GM12878 (cell line): ENCODE measurements around the gene AMN1. TPM values are rescaled to one million over a fixed set of nuclear protein-coding genes. Genes with fewer than 3 reads are reported as not detected.

ENCODE experiments used
- ATAC-seq: fragments of 200-7000 bp; cut with Tn5 transposase; 3 replicates; pipeline ENCODE4 v1.9.1; 2020; ENCODE audit warnings: mild to moderate bottlenecking, moderate library complexity
- BruUV-seq: library from RNA; stranded (reverse); fragments of 400-500 nt; replicated peaks from 2 replicates; lab custom pipeline; 2021; lab: Mats Ljungman, UMichigan
- CTCF ChIA-PET: fragments of 300-600 bp; sonication (Branson Sonifier 250); formaldehyde crosslinking; extraction: SDS; loops from one replicate; lab custom pipeline; 2021; ENCODE audit warnings: inconsistent platforms; lab: Yijun Ruan, JAX
- POLR2A ChIA-PET: fragments of 350-600 bp; formaldehyde crosslinking; extraction: SDS; loops from one replicate; lab custom pipeline; 2021; ENCODE audit warnings: inconsistent platforms; lab: Charles Lee
- RAD21 ChIA-PET: fragments of 300-600 bp; sonication (Branson Sonifier 250); formaldehyde crosslinking; loops from one replicate; lab custom pipeline; 2023; ENCODE audit warnings: antibody characterized with exemption; ENCODE audit not compliant: unreplicated experiment; lab: Charles Lee
- SMC1A ChIA-PET: fragments of 300-600 bp; sonication (Branson Sonifier 250); formaldehyde crosslinking; loops from one replicate; lab custom pipeline; 2023; ENCODE audit not compliant: unreplicated experiment, uncharacterized antibody; lab: Charles Lee
- DNase-seq: peaks from one replicate; pipeline ENCODE4 v3.0.0-alpha.2; 2011; ENCODE audit warnings: low read depth, low spot score
- FAIRE-seq: peaks from 3 replicates; lab custom pipeline; 2011; peaks lifted over from hg19 to GRCh38; lab: Jason Lieb, UNC
- H2AFZ ChIP-seq: 2 replicates; pipeline ENCODE4 v1.6.0; 2011; ENCODE audit warnings: low read depth, low read length, control low read depth; ENCODE audit not compliant: control insufficient read depth
- H3K27ac ChIP-seq: 2 replicates; pipeline ENCODE4 v1.5.1; 2011; ENCODE audit warnings: control low read depth; ENCODE audit not compliant: control insufficient read depth, insufficient read depth
- H3K27me3 ChIP-seq, 2 experiments: replicated peaks in 1 of 2; 2 replicates each; pipeline versions ENCODE4 v1.6.0 to v1.6.1; 2011; ENCODE audit warnings: low read length in 1 of 2; ENCODE audit not compliant: control insufficient read depth in 2 of 2, insufficient read depth in 2 of 2
- H3K36me3 ChIP-seq, 2 experiments: 2 replicates each; pipeline ENCODE4 v1.5.1; 2011; ENCODE audit warnings: low read length in 1 of 2; ENCODE audit not compliant: control insufficient read depth in 2 of 2, insufficient read depth in 2 of 2
- H3K4me1 ChIP-seq: 2 replicates; pipeline ENCODE4 v1.6.1; 2011; ENCODE audit warnings: mild to moderate bottlenecking, low read length, moderate library complexity, mixed read lengths; ENCODE audit not compliant: control insufficient read depth, insufficient read depth
- H3K4me2 ChIP-seq: 2 replicates; pipeline ENCODE4 v1.6.0; 2011; ENCODE audit warnings: control low read depth; ENCODE audit not compliant: control insufficient read depth, insufficient read depth
- H3K4me3 ChIP-seq: fragments of 200-600 bp; sonication (generic); 2 replicates; pipeline ENCODE4 v1.5.1; 2016
- H3K79me2 ChIP-seq: 2 replicates; pipeline ENCODE4 v1.6.0; 2011; ENCODE audit warnings: low read length; ENCODE audit not compliant: control insufficient read depth, insufficient read depth
- H3K9ac ChIP-seq: 2 replicates; pipeline ENCODE4 v1.8.0; 2011; ENCODE audit warnings: low read length, control low read depth, mixed read lengths; ENCODE audit not compliant: control insufficient read depth, insufficient read depth
- H3K9me3 ChIP-seq: replicated peaks from 3 replicates; pipeline ENCODE4 v1.5.1; 2011; ENCODE audit warnings: mild to moderate bottlenecking, low read length; ENCODE audit not compliant: control insufficient read depth, insufficient read depth
- H4K20me1 ChIP-seq: 2 replicates; pipeline ENCODE4 v1.6.0; 2011; ENCODE audit not compliant: control insufficient read depth, insufficient read depth
- BCL11A ChIP-seq: IDR thresholded peaks from 2 replicates; pipeline ENCODE4 v1.6.1; 2011; ENCODE audit warnings: low read depth, low read length
- BRCA1 ChIP-seq: IDR thresholded peaks from 2 replicates; pipeline ENCODE4 v1.6.1; 2011; ENCODE audit warnings: low read depth, low read length, improper control_type of control experiment
- CBX5 ChIP-seq: sonication (generic); IDR thresholded peaks from 2 replicates; pipeline ENCODE4 v1.6.1; 2016; ENCODE audit warnings: low read depth, moderate library complexity, mild to moderate bottlenecking, inconsistent platforms
- JUNB ChIP-seq: IDR thresholded peaks from 2 replicates; pipeline ENCODE4 v1.6.1; 2016; ENCODE audit warnings: antibody characterized with exemption, mild to moderate bottlenecking
- LARP7 ChIP-seq: fragments of 450-650 bp; IDR thresholded peaks from 2 replicates; pipeline ENCODE4 v1.6.1; 2017; ENCODE audit warnings: mild to moderate bottlenecking
- PAX8 ChIP-seq: fragments of 450-650 bp; IDR thresholded peaks from 2 replicates; pipeline ENCODE4 v1.6.1; 2017; ENCODE audit warnings: mild to moderate bottlenecking, moderate library complexity
- POLR2AphosphoS5 ChIP-seq: IDR thresholded peaks from 2 replicates; pipeline ENCODE4 v1.6.1; 2011; ENCODE audit warnings: mild to moderate bottlenecking, low read length, inconsistent platforms
- RUNX3 ChIP-seq: IDR thresholded peaks from 2 replicates; pipeline ENCODE4 v1.6.1; 2012; ENCODE audit warnings: low read length, inconsistent platforms
- SMAD1 ChIP-seq: fragments of 450-650 bp; IDR thresholded peaks from 2 replicates; pipeline ENCODE4 v1.6.1; 2018; ENCODE audit warnings: mild to moderate bottlenecking, low read depth; ENCODE audit not compliant: partially characterized antibody
- SUZ12 ChIP-seq: fragments of 200-600 bp; sonication (generic); IDR thresholded peaks from one replicate; pipeline ENCODE4 v1.6.1; 2018; ENCODE audit warnings: antibody characterized with exemption, mild to moderate bottlenecking; ENCODE audit not compliant: unreplicated experiment
- YBX1 ChIP-seq: fragments of 450-650 bp; IDR thresholded peaks from 2 replicates; pipeline ENCODE4 v1.6.1; 2016; ENCODE audit warnings: antibody characterized with exemption
- YY1 ChIP-seq: IDR thresholded peaks from 2 replicates; pipeline ENCODE4 v1.6.1; 2011; ENCODE audit warnings: low read depth, mild to moderate bottlenecking, low read length
- ZNF384 ChIP-seq: IDR thresholded peaks from 2 replicates; pipeline ENCODE4 v1.6.1; 2012; ENCODE audit warnings: low read depth, mild to moderate bottlenecking, low read length, improper control_type of control experiment, borderline replicate concordance
- ZZZ3 ChIP-seq: IDR thresholded peaks from 2 replicates; pipeline ENCODE4 v1.6.1; 2011; ENCODE audit warnings: low read depth; ENCODE audit not compliant: control insufficient read depth, insufficient read length
- WGBS: methylation state at CpG from one replicate; pipeline ENCODE4 v1.1.6; 2016; ENCODE audit warnings: low lambda C conversion rate; ENCODE audit not compliant: insufficient replicate concordance, insufficient coverage; ENCODE audit errors: missing lambda C conversion rate; 5-methylcytosine and 5-hydroxymethylcytosine counted together
- in situ Hi-C: fragments of 300-500 bp; cut with MboI; formaldehyde crosslinking; loops from 9 replicates; pipeline ENCODE4 v1.14.3; 2018; ENCODE audit warnings: mixed read lengths
- intact Hi-C: fragments of 100-400 bp; cut with micrococcal nuclease; formaldehyde crosslinking; loops from one replicate; pipeline ENCODE4 v1.14.2; 2022; ENCODE audit not compliant: unreplicated experiment
- polyA plus RNA-seq, 11 experiments: library from polyadenylated mRNA; depleted of rRNA in 4 of 11; unstranded in 6 of 11; stranded (reverse) in 5 of 11; fragments of >200 nt; fragmentation: Nextera tagmentation in 4 of 11; fragmentation: Illumina TruSeq in 1 of 11; extraction: Ambion mirVana in 4 of 11; extraction: Trizol in 1 of 11; gene quantifications; 1 replicate in 1 of 11; 2 replicates in 10 of 11; pipeline versions ENCODE4 v1.2.1 to v1.2.3, GENCODE V29; 2011 to 2016; ENCODE audit warnings: inconsistent platforms in 2 of 11, missing spikeins in 2 of 11, low read depth in 1 of 11
- total RNA-seq, 4 experiments: library from RNA; depleted of rRNA in 3 of 4; stranded (reverse); fragments of >200 nt in 3 of 4; fragmentation: Illumina TruSeq in 1 of 4; extraction: Trizol in 1 of 4; gene quantifications; 2 replicates each; pipeline versions ENCODE4 v1.2.1 to v1.2.3, GENCODE V29; 2013 to 2021
- TF ChIP-seq, protein P1 (sequence below): fragments of 450-650 bp; IDR thresholded peaks from 2 replicates; pipeline ENCODE4 v1.6.1; 2017; ENCODE audit warnings: mild to moderate bottlenecking, low read depth, inconsistent platforms; ENCODE audit not compliant: poor library complexity, severe bottlenecking
- TF ChIP-seq, protein P2 (sequence below): fragments of 450-650 bp; IDR thresholded peaks from 2 replicates; pipeline ENCODE4 v1.6.1; 2017; ENCODE audit warnings: mild to moderate bottlenecking, moderate library complexity
- TF ChIP-seq, protein P3 (sequence below): fragments of 450-650 bp; IDR thresholded peaks from 2 replicates; pipeline ENCODE4 v1.6.1; 2017; ENCODE audit warnings: antibody characterized with exemption, mild to moderate bottlenecking, moderate library complexity

The AMN1 gene
- total and polyA plus RNA-seq, 10 of the 15 experiments (the other 5 are each of a cell fraction or from before 2014, with no cell fraction given), result 5.4 to 19.3 (median 9.3) TPM

GRCh38 chr12:31756977-31757420, 28.2 kb upstream of the AMN1 start:
- Histone ChIP-seq H3K36me3 (no peaks in the 10 kb centered on the region), H3K4me3 (no peak overlapping the region), H4K20me1 (no peaks in the 10 kb centered on the region), H3K9ac (no peak overlapping the region), H3K4me2 (no peak overlapping the region), H3K4me1 (peaks cover 9% of the 10 kb centered on the region), H3K27me3 (no peaks in the 10 kb centered on the region), H2AFZ (no peak overlapping the region; the same call in 1 of the 2 replicates), H3K27ac (no peak overlapping the region), H3K79me2 (no peaks in the 10 kb centered on the region), H3K9me3 (no peaks in the 10 kb centered on the region; the same call in 2 of the 3 replicates)
- ChIA-PET SMC1A (interaction anchor here (0.6 to 1.4 kb wide), 6 partner anchors 28 to 112 kb away, joined by 3 to 5 read pairs (median 4); partner anchors contain the start of gene AMN1), RAD21 (interaction anchor here (0.6 to 1.5 kb wide), 5 partner anchors 12 to 172 kb away, joined by 3 to 5 read pairs (median 3); no protein-coding TSS in a partner anchor), POLR2A (interaction anchor here (0.6 to 0.7 kb wide), 3 partner anchors 10 to 77 kb away, joined by 4 to 11 read pairs (median 6); no protein-coding TSS in a partner anchor), CTCF (interaction anchor here (0.5 kb wide), 1 partner anchor 120 kb away, joined by 3 read pairs; no protein-coding TSS in a partner anchor)
- DNase-seq (no peak), ATAC-seq (peak; percentile 33), FAIRE-seq (no peak)
- 0% methylated on average over 1 of the region's 1 CpG for WGBS
- no TSS peak for BruUV-seq
- in situ Hi-C loops (no loop called here), intact Hi-C loops (no loop called here)
- TF ChIP-seq CBX5 (no peak), ZNF384 (no peak), JUNB (0 out of 2 replicates have a peak, but pooled peaks have one; percentile 9), PAX8 (no peak), ZZZ3 (no peak), YY1 (no peak), RUNX3 (peak; percentile 15; the same call in 1 of the 2 replicates), BRCA1 (no peak), YBX1 (no peak), SUZ12 (no peak), POLR2AphosphoS5 (no peak), BCL11A (no peak), LARP7 (no peak), SMAD1 (no peak)
- TF ChIP-seq, protein P1, sequence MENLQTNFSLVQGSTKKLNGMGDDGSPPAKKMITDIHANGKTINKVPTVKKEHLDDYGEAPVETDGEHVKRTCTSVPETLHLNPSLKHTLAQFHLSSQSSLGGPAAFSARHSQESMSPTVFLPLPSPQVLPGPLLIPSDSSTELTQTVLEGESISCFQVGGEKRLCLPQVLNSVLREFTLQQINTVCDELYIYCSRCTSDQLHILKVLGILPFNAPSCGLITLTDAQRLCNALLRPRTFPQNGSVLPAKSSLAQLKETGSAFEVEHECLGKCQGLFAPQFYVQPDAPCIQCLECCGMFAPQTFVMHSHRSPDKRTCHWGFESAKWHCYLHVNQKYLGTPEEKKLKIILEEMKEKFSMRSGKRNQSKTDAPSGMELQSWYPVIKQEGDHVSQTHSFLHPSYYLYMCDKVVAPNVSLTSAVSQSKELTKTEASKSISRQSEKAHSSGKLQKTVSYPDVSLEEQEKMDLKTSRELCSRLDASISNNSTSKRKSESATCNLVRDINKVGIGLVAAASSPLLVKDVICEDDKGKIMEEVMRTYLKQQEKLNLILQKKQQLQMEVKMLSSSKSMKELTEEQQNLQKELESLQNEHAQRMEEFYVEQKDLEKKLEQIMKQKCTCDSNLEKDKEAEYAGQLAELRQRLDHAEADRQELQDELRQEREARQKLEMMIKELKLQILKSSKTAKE, result no peak
- TF ChIP-seq, protein P2, sequence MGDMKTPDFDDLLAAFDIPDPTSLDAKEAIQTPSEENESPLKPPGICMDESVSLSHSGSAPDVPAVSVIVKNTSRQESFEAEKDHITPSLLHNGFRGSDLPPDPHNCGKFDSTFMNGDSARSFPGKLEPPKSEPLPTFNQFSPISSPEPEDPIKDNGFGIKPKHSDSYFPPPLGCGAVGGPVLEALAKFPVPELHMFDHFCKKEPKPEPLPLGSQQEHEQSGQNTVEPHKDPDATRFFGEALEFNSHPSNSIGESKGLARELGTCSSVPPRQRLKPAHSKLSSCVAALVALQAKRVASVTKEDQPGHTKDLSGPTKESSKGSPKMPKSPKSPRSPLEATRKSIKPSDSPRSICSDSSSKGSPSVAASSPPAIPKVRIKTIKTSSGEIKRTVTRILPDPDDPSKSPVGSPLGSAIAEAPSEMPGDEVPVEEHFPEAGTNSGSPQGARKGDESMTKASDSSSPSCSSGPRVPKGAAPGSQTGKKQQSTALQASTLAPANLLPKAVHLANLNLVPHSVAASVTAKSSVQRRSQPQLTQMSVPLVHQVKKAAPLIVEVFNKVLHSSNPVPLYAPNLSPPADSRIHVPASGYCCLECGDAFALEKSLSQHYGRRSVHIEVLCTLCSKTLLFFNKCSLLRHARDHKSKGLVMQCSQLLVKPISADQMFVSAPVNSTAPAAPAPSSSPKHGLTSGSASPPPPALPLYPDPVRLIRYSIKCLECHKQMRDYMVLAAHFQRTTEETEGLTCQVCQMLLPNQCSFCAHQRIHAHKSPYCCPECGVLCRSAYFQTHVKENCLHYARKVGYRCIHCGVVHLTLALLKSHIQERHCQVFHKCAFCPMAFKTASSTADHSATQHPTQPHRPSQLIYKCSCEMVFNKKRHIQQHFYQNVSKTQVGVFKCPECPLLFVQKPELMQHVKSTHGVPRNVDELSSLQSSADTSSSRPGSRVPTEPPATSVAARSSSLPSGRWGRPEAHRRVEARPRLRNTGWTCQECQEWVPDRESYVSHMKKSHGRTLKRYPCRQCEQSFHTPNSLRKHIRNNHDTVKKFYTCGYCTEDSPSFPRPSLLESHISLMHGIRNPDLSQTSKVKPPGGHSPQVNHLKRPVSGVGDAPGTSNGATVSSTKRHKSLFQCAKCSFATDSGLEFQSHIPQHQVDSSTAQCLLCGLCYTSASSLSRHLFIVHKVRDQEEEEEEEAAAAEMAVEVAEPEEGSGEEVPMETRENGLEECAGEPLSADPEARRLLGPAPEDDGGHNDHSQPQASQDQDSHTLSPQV, result no peak
- TF ChIP-seq, protein P3, sequence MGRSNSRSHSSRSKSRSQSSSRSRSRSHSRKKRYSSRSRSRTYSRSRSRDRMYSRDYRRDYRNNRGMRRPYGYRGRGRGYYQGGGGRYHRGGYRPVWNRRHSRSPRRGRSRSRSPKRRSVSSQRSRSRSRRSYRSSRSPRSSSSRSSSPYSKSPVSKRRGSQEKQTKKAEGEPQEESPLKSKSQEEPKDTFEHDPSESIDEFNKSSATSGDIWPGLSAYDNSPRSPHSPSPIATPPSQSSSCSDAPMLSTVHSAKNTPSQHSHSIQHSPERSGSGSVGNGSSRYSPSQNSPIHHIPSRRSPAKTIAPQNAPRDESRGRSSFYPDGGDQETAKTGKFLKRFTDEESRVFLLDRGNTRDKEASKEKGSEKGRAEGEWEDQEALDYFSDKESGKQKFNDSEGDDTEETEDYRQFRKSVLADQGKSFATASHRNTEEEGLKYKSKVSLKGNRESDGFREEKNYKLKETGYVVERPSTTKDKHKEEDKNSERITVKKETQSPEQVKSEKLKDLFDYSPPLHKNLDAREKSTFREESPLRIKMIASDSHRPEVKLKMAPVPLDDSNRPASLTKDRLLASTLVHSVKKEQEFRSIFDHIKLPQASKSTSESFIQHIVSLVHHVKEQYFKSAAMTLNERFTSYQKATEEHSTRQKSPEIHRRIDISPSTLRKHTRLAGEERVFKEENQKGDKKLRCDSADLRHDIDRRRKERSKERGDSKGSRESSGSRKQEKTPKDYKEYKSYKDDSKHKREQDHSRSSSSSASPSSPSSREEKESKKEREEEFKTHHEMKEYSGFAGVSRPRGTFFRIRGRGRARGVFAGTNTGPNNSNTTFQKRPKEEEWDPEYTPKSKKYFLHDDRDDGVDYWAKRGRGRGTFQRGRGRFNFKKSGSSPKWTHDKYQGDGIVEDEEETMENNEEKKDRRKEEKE, result no peak
